GM19397 (cell line): Measurements from ENCODE around the gene ALG9.
"Not testable (repeated sequence)": the region's sequence is repeated elsewhere in the genome, so short reads cannot be mapped to it uniquely, and the experiment has no call there.

Experiments
- ATAC-seq: cut with Tn5 transposase; IDR thresholded peaks from one replicate; pipeline ENCODE4 v1.9.1; 2021; ENCODE audit warnings: mild to moderate bottlenecking, moderate library complexity; ENCODE audit not compliant: unreplicated experiment

The ALG9 gene

GRCh38 chr11:111870886-111871692, at the start of gene ALG9:
Gene ALG9, minus strand, starts transcription at chr11:111871581. Its CDS starts 99 bp downstream, at chr11:111871482.
- peak; percentile 94 for ATAC-seq

GRCh38 chr11:111920908-111921307, 49.5 kb upstream of the ALG9 start:
- ATAC-seq: no peak

- no peak for ATAC-seq
Measured at GRCh38 chr11:111918390-111919256, 47.2 kb upstream of the ALG9 start, which contains the start of gene C11orf52. Gene C11orf52, plus strand, starts transcription at chr11:111918913. Its CDS starts 60 bp downstream, at chr11:111918973.

GRCh38 chr11:111917788-111918187, 46.4 kb upstream of the ALG9 start:
- ATAC-seq: no peak

- ATAC-seq: no peak
Measured at GRCh38 chr11:111917312-111917711, 45.9 kb upstream of the ALG9 start.

GRCh38 chr11:111916768-111917167, 45.4 kb upstream of the ALG9 start:
- no peak for ATAC-seq

- ATAC-seq: no peak
Measured at GRCh38 chr11:111913997-111914396, 42.6 kb upstream of the ALG9 start.

- no peak for ATAC-seq
Measured at GRCh38 chr11:111913031-111913861, 41.9 kb upstream of the ALG9 start.

- ATAC-seq: no peak
Measured at GRCh38 chr11:111912535-111912934, 41.2 kb upstream of the ALG9 start, which contains the start of gene HSPB2. Gene HSPB2, plus strand, starts transcription at chr11:111912734. Its CDS starts 96 bp downstream, at chr11:111912830.

- no peak for ATAC-seq
Measured at GRCh38 chr11:111911563-111912401, 40.4 kb upstream of the ALG9 start, which contains the start of gene CRYAB. Gene CRYAB, minus strand, starts transcription at chr11:111911770. Its CDS starts 46 bp downstream, at chr11:111911724.

- ATAC-seq: no peak
Measured at GRCh38 chr11:111910676-111911562, 39.5 kb upstream of the ALG9 start.

GRCh38 chr11:111909378-111909777, 38.0 kb upstream of the ALG9 start:
- ATAC-seq: no peak

GRCh38 chr11:111908639-111909305, 37.4 kb upstream of the ALG9 start:
- no peak for ATAC-seq

GRCh38 chr11:111906680-111907079, 35.3 kb upstream of the ALG9 start:
- ATAC-seq: no peak

- no peak for ATAC-seq
Measured at GRCh38 chr11:111905411-111905810, 34.0 kb upstream of the ALG9 start.

- ATAC-seq: no peak
Measured at GRCh38 chr11:111886844-111887243, 15.5 kb upstream of the ALG9 start.

- no peak for ATAC-seq
Measured at GRCh38 chr11:111886032-111886431, 14.7 kb upstream of the ALG9 start.

GRCh38 chr11:111885053-111885452, 13.7 kb upstream of the ALG9 start:
- not testable (repeated sequence) for ATAC-seq
